K562 (cell line): ENCODE results near the gene COL9A2. TPM values are rescaled to one million over a fixed set of nuclear protein-coding genes. Genes with fewer than 3 reads are reported as not detected.

Experiments used
- BCL6 ChIP-seq: fragments of 250-450 bp; sonication (Bioruptor Pico); IDR thresholded peaks from 2 replicates; pipeline ENCODE4 v1.4.0; 2020
- CEBPG ChIP-seq, 3 experiments: fragments of 200-800 bp in 1 of 3; sonication (Bioruptor generic) in 1 of 3; sonication (generic) in 1 of 3; formaldehyde crosslinking in 1 of 3; IDR thresholded peaks in 2 of 3; conservative IDR thresholded peaks in 1 of 3; 2 replicates each; pipeline versions ENCODE4 v1.6.1 to v1.8.0; 2016 to 2022; ENCODE audit warnings: missing compliant biosample characterization in 2 of 3, missing genetic modification characterization in 2 of 3, mild to moderate bottlenecking in 1 of 3, missing genetic modification reagents in 1 of 3
- DNMT1 ChIP-seq: fragments of 450-650 bp; IDR thresholded peaks from 2 replicates; pipeline ENCODE4 v1.6.1; 2016; ENCODE audit warnings: antibody characterized with exemption, mild to moderate bottlenecking
- ESRRA ChIP-seq: fragments of 450-650 bp; IDR thresholded peaks from 2 replicates; pipeline ENCODE4 v1.6.1; 2014; ENCODE audit warnings: low read depth, mild to moderate bottlenecking, moderate library complexity, borderline replicate concordance
- HDAC6 ChIP-seq: IDR thresholded peaks from 2 replicates; pipeline ENCODE4 v1.6.1; 2012; ENCODE audit warnings: low read depth, mild to moderate bottlenecking, control low read depth, inconsistent platforms, low read length, moderate library complexity
- KDM5B ChIP-seq: fragments of 200-600 bp; sonication (generic); IDR thresholded peaks from 2 replicates; pipeline ENCODE4 v1.6.1; 2012; ENCODE audit warnings: low read depth, mild to moderate bottlenecking, moderate library complexity, low read length, control low read depth, inconsistent platforms; ENCODE audit not compliant: insufficient replicate concordance
- RBM25 ChIP-seq: fragments of 200-400 bp; formaldehyde crosslinking; IDR thresholded peaks from 2 replicates; pipeline ENCODE4 v1.6.1; 2018; ENCODE audit warnings: low read length, low read depth, moderate library complexity; ENCODE audit not compliant: severe bottlenecking
- SMAD2 ChIP-seq: fragments of 150-350 bp; IDR thresholded peaks from 2 replicates; pipeline ENCODE4 v1.6.1; 2014; ENCODE audit warnings: low read depth, mild to moderate bottlenecking, low read length
- SMARCB1 ChIP-seq: IDR thresholded peaks from 2 replicates; pipeline ENCODE4 v1.6.1; 2011; ENCODE audit warnings: improper control_type of control experiment, low read depth; ENCODE audit not compliant: insufficient read length
- SREBF2 ChIP-seq: sonication (generic); formaldehyde crosslinking; IDR thresholded peaks from 2 replicates; pipeline ENCODE4 v1.4.0; 2020; ENCODE audit warnings: mild to moderate bottlenecking, missing genetic modification reagents
- TBL1XR1 ChIP-seq, 2 experiments: IDR thresholded peaks; 2 replicates each; pipeline ENCODE4 v1.6.1; 2012; ENCODE audit warnings: improper control_type of control experiment in 2 of 2, low read length in 2 of 2, mild to moderate bottlenecking in 1 of 2
- ZBTB7A ChIP-seq: IDR thresholded peaks from 2 replicates; pipeline ENCODE4 v1.6.1; 2011; ENCODE audit warnings: low read depth, mild to moderate bottlenecking, low read length, moderate library complexity, borderline replicate concordance; ENCODE audit not compliant: control insufficient read depth
- ZNF174 ChIP-seq: fragments of 250-450 bp; sonication (Bioruptor Pico); IDR thresholded peaks from 2 replicates; pipeline ENCODE4 v1.4.0; 2020; ENCODE audit warnings: mild to moderate bottlenecking
- ZNF253 ChIP-seq: fragments of 250-450 bp; sonication (Bioruptor Pico); conservative IDR thresholded peaks from 2 replicates; pipeline ENCODE4 v1.6.1; 2021; ENCODE audit warnings: mild to moderate bottlenecking
- polyA plus RNA-seq, 8 experiments: library from polyadenylated mRNA; depleted of rRNA in 4 of 8; stranded (reverse) in 5 of 8; unstranded in 3 of 8; fragments of >200 nt; fragmentation: Nextera tagmentation in 2 of 8; fragmentation: Illumina TruSeq in 1 of 8; extraction: Ambion mirVana in 2 of 8; extraction: Trizol in 1 of 8; gene quantifications; 2 replicates each; pipeline versions ENCODE4 v1.2.1 to v1.2.3, GENCODE V29; 2011 to 2014; ENCODE audit warnings: inconsistent platforms in 1 of 8, missing spikeins in 1 of 8
- total RNA-seq, 7 experiments: library from RNA; depleted of rRNA in 6 of 7; stranded (reverse); fragments of >200 nt in 6 of 7; fragmentation: Illumina TruSeq in 2 of 7; extraction: Trizol in 2 of 7; gene quantifications; 2 replicates each; pipeline versions ENCODE4 v1.2.1 to v1.2.3, GENCODE V29; 2011 to 2021; ENCODE audit warnings: low replicate concordance in 1 of 7
- TF ChIP-seq, protein P1 (sequence below): fragments of 250-450 bp; sonication (Bioruptor Pico); IDR thresholded peaks from 2 replicates; pipeline ENCODE4 v1.8.0; 2021; ENCODE audit warnings: moderate library complexity, mild to moderate bottlenecking, inconsistent platforms
- TF ChIP-seq, protein P2 (sequence below): fragments of 450-650 bp; formaldehyde crosslinking; IDR thresholded peaks from 2 replicates; pipeline ENCODE4 v1.4.0; 2022; ENCODE audit warnings: missing genetic modification characterization
- TF ChIP-seq, protein P3 (sequence below): fragments of 200-800 bp; sonication (Bioruptor generic); IDR thresholded peaks from 2 replicates; pipeline ENCODE4 v1.6.1; 2017; ENCODE audit warnings: missing genetic modification characterization, missing compliant biosample characterization
- TF ChIP-seq, protein P4 (sequence below): sonication (generic); IDR thresholded peaks from 2 replicates; pipeline ENCODE4 v1.6.1; 2016
- TF ChIP-seq, protein P5 (sequence below): fragments of 250-450 bp; sonication (Bioruptor Pico); IDR thresholded peaks from 2 replicates; pipeline ENCODE4 v1.4.0; 2020; ENCODE audit warnings: mild to moderate bottlenecking, moderate library complexity, borderline replicate concordance

COL9A2 gene
- total and polyA plus RNA-seq, 9 of the 15 experiments (the other 6 are each of a cell fraction or from before 2014, with no cell fraction given) = 0.03 to 2.2 (median 0.31) TPM

DNA sequence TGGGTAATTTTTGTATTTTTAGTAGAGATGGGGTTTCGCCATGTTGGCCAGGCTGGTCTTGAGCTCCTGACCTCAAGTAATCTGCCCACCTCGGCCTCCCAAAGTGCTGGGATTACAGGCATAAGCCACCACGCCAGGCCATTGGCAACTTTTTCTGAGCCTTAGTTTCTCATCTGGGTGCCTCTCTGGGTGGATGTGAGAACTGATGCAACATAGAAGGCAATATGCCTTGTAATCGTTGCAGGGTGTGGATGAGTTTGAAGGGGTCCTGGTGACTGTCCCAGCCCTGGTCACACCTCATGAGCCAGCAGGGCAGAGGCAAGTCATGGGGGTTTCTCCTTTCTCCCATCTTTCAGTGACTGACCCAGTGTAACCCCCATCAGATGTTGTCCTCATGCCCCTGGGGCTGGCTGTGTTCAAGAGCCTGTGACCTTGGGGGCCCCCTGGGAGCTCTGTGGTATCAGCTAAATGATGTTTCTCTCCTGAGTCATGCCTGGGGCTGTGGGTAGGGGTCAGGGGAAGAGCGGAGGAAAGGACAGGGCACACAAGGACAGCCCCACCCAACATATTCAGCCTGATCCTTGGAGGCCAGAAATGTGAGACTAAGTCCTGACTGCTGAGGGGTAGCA lies 3.6 kb downstream of the COL9A2 start (continued):
- TF ChIP-seq, protein P1, sequence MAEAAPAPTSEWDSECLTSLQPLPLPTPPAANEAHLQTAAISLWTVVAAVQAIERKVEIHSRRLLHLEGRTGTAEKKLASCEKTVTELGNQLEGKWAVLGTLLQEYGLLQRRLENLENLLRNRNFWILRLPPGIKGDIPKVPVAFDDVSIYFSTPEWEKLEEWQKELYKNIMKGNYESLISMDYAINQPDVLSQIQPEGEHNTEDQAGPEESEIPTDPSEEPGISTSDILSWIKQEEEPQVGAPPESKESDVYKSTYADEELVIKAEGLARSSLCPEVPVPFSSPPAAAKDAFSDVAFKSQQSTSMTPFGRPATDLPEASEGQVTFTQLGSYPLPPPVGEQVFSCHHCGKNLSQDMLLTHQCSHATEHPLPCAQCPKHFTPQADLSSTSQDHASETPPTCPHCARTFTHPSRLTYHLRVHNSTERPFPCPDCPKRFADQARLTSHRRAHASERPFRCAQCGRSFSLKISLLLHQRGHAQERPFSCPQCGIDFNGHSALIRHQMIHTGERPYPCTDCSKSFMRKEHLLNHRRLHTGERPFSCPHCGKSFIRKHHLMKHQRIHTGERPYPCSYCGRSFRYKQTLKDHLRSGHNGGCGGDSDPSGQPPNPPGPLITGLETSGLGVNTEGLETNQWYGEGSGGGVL (CRISPR knock-in tag) = no peak
- TF ChIP-seq, protein P2, sequence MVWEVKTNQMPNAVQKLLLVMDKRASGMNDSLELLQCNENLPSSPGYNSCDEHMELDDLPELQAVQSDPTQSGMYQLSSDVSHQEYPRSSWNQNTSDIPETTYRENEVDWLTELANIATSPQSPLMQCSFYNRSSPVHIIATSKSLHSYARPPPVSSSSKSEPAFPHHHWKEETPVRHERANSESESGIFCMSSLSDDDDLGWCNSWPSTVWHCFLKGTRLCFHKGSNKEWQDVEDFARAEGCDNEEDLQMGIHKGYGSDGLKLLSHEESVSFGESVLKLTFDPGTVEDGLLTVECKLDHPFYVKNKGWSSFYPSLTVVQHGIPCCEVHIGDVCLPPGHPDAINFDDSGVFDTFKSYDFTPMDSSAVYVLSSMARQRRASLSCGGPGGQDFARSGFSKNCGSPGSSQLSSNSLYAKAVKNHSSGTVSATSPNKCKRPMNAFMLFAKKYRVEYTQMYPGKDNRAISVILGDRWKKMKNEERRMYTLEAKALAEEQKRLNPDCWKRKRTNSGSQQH (CRISPR knock-in tag) = no peak
- TF ChIP-seq HDAC6 (no peak), ZNF253 (no peak), RBM25 (no peak), BCL6 (CRISPR knock-in tag) (no peak), ESRRA (peak; percentile 79), KDM5B (no peak), TBL1XR1 (IDR thresholded peaks at IDR 0.05; ENCODE audit: low read length in 2 of 2) (no peak), ZNF174 (CRISPR knock-in tag) (no peak), CEBPG (CRISPR knock-in tag; IDR thresholded peaks at IDR 0.05) (0 out of 2 replicates have a peak, but pooled peaks have one; percentile 57), CEBPG (tag; conservative IDR thresholded peaks at IDR 0.05 in 1 of 2, IDR thresholded peaks at IDR 0.05 in 1 of 2) (no peak), ZBTB7A (peak; percentile 15; the same call in 1 of the 2 replicates), SREBF2 (no peak), SMARCB1 (no peak), DNMT1 (no peak), SMAD2 (no peak)
- TF ChIP-seq, protein P3, sequence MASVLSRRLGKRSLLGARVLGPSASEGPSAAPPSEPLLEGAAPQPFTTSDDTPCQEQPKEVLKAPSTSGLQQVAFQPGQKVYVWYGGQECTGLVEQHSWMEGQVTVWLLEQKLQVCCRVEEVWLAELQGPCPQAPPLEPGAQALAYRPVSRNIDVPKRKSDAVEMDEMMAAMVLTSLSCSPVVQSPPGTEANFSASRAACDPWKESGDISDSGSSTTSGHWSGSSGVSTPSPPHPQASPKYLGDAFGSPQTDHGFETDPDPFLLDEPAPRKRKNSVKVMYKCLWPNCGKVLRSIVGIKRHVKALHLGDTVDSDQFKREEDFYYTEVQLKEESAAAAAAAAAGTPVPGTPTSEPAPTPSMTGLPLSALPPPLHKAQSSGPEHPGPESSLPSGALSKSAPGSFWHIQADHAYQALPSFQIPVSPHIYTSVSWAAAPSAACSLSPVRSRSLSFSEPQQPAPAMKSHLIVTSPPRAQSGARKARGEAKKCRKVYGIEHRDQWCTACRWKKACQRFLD (CRISPR knock-in tag) = no peak
- TF ChIP-seq, protein P4, sequence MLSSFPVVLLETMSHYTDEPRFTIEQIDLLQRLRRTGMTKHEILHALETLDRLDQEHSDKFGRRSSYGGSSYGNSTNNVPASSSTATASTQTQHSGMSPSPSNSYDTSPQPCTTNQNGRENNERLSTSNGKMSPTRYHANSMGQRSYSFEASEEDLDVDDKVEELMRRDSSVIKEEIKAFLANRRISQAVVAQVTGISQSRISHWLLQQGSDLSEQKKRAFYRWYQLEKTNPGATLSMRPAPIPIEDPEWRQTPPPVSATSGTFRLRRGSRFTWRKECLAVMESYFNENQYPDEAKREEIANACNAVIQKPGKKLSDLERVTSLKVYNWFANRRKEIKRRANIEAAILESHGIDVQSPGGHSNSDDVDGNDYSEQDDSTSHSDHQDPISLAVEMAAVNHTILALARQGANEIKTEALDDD = no peak
- TF ChIP-seq, protein P5, sequence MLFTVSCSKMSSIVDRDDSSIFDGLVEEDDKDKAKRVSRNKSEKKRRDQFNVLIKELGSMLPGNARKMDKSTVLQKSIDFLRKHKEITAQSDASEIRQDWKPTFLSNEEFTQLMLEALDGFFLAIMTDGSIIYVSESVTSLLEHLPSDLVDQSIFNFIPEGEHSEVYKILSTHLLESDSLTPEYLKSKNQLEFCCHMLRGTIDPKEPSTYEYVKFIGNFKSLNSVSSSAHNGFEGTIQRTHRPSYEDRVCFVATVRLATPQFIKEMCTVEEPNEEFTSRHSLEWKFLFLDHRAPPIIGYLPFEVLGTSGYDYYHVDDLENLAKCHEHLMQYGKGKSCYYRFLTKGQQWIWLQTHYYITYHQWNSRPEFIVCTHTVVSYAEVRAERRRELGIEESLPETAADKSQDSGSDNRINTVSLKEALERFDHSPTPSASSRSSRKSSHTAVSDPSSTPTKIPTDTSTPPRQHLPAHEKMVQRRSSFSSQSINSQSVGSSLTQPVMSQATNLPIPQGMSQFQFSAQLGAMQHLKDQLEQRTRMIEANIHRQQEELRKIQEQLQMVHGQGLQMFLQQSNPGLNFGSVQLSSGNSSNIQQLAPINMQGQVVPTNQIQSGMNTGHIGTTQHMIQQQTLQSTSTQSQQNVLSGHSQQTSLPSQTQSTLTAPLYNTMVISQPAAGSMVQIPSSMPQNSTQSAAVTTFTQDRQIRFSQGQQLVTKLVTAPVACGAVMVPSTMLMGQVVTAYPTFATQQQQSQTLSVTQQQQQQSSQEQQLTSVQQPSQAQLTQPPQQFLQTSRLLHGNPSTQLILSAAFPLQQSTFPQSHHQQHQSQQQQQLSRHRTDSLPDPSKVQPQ (CRISPR knock-in tag) = no peak
